ENCODE results near the gene FKBP1C.

DNA sequence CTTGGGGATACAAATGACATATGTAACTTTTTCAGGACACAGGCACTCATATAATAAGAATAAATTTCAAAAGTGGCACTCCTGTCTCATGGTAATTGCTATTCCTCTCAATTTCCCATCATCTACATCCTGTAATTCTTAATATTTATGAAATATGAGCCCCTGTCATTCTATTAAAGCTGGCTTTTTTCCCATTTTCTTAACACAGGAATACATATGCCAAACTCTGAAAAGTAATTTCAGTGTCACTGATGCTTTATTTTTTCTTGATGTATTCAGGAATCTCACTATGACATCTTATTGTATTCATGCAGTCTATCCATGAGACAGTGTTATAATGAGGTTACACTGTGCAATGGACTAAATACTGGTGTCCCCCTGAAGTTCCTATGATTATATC is 24.3 kb upstream of the FKBP1C start:
- TF ChIP-seq CTCF (IDR thresholded peaks at IDR 0.05; ENCODE audit: extremely low read depth in 1 of 2, insufficient read depth in 1 of 2, low read depth in 1 of 2, low read length in 2 of 2) (no peak), POLR2A (IDR thresholded peaks at IDR 0.05; ENCODE audit: low read depth, low read length) (no peak)

All from endothelial cell of umbilical vein (primary cell).